Activated T-helper 9 cell treated with anti-CD3 and anti-CD28 coated beads, Interleukin-2, amount 50 U/mL, for 16 hours (primary cell): ENCODE results near the gene PPOX.
A peak's percentile ranks its signal among the peaks of the same experiment; 100 is the strongest.

ENCODE experiments used
- DNase-seq: peaks from one replicate; pipeline ENCODE4 v3.0.0-alpha.2; 2020; ENCODE audit warnings: low read depth

PPOX gene

DNA sequence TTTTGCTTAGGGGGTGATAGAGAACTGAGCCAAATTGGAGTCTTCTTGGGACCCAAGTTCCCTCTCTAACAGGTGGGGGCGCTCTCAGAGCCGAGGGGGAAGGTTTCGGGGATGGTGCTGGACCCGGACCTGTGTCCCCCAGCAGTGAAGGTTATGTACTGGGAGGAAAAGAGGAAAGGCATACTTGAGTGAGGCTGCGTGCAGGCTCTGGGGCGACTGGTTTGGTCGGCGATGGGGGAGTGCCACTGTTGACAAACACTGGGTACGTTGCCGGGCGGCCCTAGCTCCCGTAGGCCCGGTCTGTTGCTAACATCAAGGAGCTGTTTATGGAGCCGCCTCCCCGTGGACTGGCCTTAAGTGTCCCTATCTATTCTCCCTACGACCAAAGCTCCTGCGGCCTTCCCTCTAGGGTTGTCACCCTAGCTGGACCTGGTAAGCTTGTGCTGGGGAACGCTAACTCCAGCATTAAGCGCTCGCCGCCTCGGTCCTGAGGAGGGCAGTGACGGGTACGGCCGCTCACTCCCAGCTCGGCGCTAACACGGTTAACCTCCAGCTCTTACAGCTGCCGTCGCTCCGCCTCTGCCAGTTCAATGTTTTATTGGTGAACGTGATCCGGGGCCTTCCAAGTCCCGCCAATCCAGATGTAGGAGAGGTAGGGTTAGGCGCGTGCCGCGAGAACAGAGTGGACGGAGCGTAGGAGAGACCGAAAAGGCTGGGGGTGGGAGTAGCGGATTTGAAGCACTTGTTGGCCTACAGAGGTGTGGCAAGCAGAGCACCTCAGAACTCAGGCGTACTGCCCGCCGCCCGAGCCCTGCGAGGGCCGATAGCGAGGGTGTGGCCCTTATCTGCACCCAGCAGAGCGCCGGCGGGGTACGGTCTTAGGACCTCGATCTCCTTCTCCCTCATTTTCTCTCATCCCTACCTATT is at the start of gene PPOX:
Gene PPOX (plus strand): TSS at position 685 of the 927 bp plus-strand sequence. CDS start 422 bp downstream, outside the sequence.
- peak; percentile 85 for DNase-seq

DNA sequence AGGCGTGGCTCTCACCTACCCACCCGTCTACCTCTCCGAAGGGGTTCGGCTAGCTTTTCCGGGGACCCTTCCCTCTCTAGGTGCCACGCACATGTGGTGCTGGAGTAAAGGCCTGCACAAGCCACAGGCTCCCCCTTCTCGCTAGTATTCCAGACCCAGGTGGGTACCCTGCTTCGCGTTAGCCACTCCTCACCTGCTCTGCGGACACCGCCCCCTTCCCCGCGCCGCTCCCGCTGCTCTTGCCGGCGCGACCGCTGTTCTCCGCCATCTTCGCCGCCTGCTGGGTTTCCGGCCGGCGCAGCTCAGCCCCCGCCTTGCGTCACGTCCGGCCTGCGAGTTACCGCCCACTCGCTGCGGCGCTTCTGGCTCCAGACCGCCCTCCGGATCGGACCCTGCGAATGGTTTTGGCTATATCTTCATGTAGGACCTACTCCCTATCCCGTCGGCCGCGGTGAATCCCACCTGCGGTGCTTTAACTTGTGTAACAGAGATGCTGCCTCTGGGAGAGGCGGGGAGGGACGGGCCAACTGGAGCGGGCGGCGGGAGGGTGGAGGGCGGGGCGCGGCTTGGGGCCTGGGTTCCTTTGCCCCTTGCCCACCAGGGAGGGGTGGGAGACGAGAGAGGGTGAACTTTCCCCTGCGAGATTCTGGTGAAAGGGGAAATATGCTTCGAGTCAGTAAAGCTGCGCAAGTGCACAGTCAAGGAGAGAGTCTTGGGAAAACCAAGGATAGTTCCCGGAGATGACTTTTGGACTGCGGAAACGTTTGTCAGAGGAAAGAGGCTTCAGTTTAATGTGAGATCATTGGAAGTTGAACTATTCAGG is 48.3 kb upstream of the PPOX start, which contains the start of the genes NIT1 and PFDN2:
Gene NIT1 (plus strand): TSS at position 347 of the 823 bp plus-strand sequence. CDS start 72 bp downstream, at position 419.
Gene PFDN2 (minus strand): TSS at position 279 of the 823 bp plus-strand sequence. CDS start 11 bp downstream, at position 268.
- DNase-seq, result peak; percentile 79

DNA sequence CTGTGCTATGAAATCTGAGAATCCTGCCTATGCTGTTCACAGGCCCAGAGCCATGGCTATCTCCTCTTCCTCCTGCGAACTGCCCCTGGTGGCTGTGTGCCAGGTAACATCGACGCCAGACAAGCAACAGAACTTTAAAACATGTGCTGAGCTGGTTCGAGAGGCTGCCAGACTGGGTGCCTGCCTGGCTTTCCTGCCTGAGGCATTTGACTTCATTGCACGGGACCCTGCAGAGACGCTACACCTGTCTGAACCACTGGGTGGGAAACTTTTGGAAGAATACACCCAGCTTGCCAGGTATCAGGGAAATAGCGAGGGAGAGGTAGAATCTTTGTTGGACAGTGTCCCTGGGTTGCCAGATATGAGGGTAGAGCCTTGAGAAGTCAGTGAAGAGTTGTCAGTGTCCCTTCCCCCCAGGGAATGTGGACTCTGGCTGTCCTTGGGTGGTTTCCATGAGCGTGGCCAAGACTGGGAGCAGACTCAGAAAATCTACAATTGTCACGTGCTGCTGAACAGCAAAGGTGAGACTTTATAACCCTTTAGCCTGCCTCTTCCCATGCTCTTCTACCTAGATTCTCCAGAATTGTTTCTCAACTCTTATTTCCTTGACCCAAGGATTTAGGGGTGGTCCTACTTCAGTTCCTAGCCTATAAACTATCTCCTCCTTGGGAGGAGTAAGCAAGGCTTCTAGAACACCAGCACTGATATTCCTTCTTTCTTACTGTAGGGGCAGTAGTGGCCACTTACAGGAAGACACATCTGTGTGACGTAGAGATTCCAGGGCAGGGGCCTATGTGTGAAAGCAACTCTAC is 46.9 kb upstream of the PPOX start:
- peak; percentile 53 for DNase-seq

DNA sequence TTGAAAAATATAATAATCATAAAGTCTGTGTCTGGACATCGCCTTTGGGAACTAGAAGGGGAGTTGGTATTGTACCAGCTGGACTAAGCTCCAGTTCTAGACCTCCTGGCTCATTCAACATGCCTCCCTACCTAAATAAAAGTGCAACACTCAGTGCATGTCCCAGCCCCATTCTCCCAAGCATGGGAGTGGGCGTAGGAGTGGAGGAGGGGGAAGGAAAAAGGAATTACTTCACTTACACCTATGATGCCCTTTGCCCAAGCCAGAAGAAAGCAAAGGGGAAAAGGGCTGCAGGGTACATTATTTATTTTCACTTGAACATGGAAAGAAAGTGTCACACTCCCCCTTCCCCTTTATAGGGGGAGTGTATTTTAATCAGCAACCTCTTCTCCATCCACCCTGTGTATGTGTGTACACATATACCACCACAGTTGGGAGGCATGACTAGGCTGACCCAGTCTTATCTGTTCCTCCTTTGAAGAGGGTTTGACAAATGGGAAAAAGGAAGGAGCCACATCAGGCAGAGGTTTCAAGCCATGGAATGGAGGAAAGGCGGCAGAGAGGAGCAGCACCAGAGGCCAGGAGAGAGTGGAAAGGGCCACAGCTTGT is 45.1 kb upstream of the PPOX start:
- DNase-seq, result no peak

DNA sequence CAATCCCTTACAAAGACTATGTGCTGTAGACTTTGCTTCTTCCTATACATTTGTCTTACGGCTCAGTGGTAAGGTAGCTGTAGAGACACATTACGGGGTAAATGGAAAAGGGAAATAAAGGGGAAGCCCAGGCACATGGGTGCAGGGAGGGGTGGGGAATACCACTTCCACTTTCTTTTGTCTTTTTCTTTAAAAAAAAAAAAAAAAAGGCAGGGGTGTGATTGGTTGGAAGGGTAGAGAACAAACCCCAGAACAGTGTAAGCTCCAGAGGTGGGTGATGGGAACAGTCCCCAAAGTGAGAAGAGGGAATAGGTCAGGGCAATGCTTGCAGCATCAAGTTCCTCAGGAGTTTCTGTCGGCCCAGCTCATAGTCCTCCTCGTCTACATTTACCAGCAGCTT is 44.4 kb upstream of the PPOX start:
- DNase-seq, result no peak

DNA sequence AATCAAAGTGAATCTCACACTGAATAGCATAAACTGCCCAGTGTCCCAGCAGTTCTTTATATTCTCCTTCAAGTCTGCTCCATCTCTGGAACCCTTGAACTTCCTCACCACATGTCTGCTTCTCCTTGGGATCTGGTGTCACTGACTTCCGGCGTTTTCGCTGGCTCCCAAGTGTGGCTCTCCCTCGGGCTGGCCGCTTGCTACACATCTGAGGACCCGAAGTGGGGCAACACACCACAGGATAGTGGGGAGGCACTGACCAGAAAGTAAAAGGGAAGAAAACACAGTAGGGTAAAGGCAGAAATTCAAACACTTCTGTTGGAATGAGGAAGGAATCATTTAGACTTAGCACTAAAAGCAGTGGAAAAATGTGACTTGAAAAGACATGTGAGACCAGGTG is 43.3 kb upstream of the PPOX start:
- DNase-seq, result no peak

DNA sequence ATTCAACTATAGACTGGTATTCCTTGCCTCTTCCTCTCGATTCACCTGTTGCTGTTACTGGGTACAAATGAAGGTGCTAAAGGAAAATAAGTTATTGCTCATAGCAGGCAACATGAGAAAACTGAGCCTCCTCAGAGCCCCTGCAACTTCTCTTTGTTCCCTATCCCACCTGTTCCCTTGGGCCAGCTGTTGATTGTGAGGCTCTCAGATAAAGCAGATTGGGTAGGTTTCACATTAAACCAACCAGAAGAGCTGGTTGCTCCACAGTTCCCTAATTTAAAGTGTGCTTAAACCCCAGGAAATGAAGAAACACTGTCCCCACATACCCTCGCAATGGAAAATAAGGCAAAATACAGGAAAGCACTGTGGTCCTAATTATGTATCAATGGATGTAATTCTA is 38.6 kb upstream of the PPOX start:
- DNase-seq, result no peak

DNA sequence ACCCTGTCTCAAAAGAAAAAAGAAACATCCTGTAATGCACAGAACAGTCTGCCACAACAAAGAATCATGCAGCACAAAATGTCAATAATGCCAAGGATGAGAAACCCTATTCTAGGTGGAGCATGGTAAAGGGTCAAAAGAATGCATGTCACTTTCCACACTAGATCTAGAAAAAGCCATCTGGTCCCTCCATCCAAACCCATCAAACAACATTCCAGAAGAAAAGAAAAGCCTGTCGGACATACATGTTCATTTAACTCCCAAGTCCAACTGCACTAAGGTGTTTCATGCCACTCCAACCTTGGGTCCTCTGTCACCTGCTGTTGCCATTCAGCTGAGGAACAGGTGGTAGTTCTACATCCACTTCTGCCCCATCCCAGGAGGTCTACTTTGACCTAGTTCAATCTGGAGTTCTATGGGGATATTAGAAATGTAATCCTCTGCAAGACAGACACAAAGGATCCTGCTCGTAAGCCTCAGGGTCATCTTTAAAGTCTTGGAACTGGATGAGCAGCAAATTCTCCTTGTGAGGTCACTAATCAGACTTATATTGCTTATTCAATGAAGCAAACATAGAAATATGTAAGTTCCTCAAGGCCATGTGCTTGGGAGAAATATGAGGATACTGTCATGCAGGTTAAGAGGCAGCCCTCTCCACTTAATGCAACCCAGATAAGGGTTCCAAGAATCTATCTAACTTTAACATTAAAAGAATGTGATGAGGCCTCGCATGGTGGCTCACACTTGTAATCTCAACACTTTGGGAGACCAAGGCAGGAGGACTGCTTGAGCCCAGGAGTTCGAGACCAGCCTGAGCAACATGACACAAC is 37.4 kb upstream of the PPOX start:
- no peak for DNase-seq

DNA sequence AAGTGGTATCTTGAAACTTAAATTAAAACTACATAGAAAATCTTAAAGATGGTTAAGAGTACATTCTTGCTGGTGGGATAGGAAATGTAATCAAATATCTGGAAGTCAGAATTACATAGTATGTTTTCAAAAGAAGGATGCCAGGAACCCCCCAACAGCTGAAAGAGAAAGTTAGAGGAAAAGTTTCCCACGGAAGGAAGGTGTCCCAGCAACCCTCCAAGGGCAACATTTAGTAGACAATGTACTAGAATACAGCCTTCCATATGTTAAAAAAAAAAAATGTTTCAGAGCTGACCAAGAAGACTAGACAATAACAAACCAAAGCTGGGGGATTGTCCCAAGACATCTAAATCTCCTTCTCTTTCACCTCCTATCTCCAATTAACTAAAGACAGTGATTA is 36.0 kb upstream of the PPOX start:
- DNase-seq, result no peak

DNA sequence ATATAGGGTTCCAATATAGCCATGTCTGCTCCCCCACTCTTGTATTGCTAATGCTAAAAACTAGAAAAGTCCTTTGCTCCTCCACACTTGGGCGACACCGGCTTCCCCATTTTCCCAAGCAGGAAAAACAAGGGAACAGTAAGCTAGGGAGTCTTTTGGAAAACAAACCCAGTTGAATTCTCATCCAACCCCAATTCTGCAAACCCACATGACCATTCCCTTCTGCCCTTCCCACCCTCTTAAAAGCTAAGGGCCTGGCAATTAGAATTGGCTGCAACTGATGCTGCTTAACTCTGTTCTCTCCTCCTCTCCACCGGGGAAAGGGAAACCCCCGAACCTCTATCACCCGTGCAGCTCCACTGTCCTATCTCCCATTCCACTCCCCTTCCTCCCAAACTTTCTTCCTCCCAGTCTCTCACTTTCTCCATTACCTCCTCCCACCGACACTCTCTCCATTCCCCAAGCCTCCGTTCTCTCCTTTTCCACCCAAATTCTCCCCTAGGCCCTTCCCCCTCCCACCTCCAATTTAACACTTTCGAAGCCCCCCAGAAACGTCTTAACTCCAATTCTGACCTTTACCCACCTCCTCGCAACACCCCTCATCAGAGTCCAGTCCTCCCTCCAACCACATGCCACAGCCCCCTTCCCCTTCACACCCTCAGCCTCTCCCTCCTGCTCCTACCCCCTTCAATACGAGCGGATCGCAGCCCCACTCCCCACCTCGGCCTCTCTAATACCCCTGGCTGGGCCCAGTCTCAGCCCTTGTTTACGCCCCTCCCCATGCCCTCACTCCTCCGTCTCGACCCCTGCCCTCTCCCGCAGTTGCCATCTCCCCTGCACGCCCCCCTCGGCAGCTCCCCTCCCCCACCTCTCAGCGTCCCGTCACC is 34.5 kb upstream of the PPOX start:
- no peak for DNase-seq

DNA sequence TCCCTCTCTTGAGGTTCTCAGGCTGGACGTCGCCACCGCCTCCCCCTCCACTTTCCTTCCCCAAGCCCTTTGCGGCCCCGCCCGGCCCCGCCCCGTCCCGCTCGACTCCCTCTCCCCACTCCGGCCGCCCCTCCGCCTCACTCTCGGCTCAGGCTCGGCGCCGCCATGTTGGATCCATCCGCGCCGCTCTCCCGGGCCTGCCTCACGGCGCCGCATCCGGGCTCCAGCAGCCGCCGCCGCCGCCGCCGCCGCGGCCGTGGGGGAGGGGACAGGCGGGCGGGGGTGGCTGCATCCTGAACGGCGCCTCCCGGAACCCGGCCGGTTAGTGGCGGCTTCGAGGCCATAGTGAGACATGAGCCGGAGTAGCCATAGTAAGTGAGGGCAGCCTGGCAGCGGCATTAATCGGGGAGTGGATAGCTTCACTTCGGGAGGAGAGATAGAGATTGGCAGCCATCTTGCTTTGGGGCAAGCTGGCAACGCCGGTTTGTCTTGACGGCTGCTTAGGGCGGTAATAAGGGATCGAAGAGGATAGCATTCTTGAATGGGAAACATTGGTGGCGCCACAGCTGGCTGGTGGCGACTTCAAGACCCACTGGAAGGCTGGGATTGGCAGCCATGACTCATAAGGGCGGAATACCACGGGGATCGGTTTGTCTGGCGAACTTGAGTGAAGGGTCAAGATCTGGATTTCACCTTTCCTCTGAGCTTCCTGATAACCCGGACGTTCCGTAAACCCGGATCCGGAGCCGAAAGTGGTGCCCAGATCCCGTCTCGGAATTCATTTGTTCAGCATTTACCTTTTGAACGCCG is 33.6 kb upstream of the PPOX start, which contains the start of gene DEDD:
Gene DEDD (minus strand): TSS at position 258 of the 810 bp plus-strand sequence. CDS start 8,205 bp downstream, outside the sequence.
- DNase-seq, result peak; percentile 87

DNA sequence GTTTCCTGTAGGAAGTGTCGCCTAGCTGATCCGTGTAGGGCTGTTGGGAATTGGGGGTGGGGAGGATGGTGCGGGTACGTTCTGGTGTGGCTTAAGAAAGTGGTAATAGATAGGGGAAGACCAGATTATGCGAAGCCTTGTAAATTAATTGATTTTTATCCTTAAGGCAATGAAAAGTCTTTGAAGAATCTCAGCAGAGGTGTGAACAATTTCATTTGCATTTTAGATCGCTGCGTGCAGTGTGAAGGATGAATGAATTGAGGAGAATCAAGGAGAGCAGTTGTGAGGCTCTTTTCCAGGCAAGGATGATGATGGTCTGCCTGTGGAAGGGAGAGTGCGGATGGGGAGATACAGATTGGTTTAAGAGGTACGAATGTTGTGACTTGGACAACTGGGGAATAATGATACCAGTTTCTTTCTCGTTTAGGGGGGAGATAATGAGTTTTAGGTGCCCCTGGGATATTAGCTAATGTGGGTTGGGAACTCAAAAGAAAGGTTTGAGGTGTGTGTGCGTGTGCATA is 32.9 kb upstream of the PPOX start:
- no peak for DNase-seq

DNA sequence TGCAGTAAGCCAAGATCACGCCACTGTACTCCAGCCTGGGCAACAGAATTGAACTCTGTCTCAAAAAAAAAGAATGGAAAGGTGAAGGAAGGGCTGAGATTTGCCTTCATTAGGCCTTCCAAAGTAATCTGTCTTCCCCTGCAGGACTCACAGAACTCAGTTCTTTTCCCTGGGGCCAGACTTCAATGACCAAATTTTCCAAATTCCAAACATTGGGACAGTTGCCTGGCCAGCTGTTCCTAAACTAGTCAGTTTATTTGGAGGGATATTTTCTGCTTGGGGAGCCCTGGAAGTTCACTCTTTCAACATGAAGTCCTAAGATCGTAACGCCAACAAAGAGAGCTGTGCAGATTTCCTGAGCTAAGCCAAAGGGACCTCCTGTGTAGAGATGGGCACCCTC is 28.3 kb upstream of the PPOX start:
- DNase-seq, result no peak

DNA sequence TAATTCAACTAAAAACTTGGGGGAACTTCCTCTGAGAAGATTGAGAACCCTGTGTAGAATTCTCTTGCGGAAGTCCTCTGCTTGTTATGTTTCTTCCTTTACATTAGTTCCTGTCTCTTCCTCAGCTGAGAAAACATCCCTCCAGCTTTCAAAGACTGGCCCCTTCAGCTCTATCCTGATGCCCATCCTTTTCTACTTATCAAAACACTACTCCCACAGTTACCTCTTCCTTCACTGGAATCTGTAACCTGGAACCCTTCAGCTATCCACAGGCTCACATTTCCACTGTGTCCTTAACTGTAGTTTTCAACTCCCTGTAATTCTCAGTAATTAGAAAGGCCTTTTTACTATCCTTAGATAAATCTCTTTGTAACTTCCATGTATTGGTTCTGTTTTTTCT is 27.8 kb upstream of the PPOX start:
- no peak for DNase-seq

DNA sequence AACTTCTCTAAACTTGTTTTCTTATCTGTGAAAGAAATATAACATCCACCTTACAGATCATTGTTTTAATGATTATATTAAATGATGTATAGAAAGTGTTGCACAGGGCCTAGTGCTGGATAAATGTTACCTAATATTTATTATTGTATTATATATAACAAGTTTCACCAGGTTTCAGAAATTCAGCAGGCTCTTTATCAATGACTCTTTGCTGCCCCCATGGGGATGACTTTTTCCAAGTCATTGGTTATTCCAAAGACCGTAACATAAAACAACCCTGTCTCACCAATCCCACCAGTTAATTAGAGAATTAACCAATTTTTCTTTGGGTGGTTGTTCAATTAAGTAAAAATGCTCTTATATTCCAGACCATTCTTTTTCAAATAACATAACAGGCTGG is 26.5 kb upstream of the PPOX start:
- no peak for DNase-seq

DNA sequence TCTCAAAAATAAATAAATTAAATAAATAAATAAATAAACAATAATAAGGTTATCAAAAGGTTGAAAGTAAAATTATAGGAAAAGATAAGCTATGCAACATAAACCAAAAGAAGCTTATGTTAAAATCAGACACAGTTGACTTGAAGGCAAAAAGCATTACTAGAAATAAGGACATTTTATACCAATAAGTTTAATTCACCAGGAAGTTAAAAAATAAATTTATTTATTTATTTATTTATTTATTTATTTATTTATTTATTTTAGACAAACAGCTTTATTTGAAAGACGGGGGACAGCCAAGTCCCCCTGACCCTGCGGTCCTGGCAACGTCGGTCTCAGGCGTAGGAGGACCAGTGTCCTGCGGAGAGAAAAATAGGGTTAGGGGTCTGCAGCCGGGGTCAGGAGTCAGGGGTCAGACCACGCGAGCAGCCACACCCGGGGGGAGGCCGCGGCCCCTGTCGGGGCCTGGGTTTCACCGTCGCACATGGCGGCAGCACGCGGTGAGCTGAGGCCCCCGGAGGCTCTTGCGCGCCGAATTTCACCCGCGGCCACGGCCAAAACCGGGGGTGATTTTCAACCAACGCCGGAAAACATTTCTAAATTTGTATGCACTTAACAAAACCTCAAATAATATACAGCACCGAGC is 25.3 kb upstream of the PPOX start:
- DNase-seq, result no peak

DNA sequence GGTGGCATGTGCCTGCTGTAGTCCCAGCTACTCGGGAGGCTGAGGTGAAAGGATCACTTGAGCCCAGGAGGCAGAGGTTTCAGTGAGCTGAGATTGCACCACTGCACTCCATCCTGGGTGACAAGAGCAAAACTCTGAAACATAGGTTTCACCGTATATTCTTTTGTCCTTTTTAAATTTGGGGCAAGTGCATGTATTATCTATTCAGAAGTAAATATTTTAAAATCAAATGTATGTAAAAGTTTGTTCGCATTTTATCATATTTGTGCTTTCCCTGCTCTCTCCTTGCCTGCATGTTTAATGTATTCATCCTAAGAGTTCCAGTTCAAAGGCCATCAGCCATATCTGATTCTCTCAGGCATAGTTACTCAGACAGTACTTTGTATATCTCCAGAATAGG is 20.4 kb upstream of the PPOX start:
- DNase-seq, result no peak

DNA sequence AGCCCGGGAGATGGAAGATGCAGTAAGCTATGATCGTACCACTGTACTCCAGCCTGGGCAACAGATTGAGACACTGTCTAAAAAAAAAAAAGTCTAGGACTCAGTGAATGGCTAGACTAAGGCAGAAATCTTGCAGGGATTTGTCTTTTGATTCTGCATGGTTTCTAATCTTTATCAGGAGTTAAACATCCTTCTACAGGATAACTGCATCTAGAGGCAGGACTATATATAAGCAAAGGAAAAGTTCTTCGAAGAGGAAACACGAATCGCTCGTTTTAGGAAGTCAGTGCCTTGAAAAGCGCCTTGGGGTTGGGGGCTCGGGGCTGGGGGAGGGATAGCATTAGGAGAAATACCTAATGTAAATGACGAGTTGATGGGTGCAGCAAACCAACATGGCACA is 13.1 kb upstream of the PPOX start:
- no peak for DNase-seq
